Esophagus muscularis mucosa (tissue), 3 donors: ENCODE data around the gene CP.

ENCODE experiments used
- CTCF ChIP-seq, 3 experiments: fragments of 200-600 bp in 2 of 3; fragments of 450-650 bp in 1 of 3; sonication (generic) in 2 of 3; IDR thresholded peaks; one replicate each; pipeline ENCODE4 v1.5.1; 2017 to 2019; ENCODE audit warnings: antibody characterized with exemption in 3 of 3, mild to moderate bottlenecking in 2 of 3, moderate library complexity in 1 of 3
- POLR2A ChIP-seq: fragments of 450-650 bp; IDR thresholded peaks from one replicate; pipeline ENCODE4 v1.6.1; 2017; ENCODE audit warnings: antibody characterized with exemption, moderate library complexity, mild to moderate bottlenecking, low read depth
- POLR2AphosphoS5 ChIP-seq, 2 donors: sonication (generic); formaldehyde crosslinking; IDR thresholded peaks; one replicate each; pipeline ENCODE4 v1.6.1; 2017; ENCODE audit warnings: antibody characterized with exemption in 2 of 2

- TF ChIP-seq CTCF (IDR thresholded peaks at IDR 0.05) (no peak), POLR2A (no peak), POLR2AphosphoS5 (IDR thresholded peaks at IDR 0.05) (no peak)
These were observed 29.6 kb upstream of the CP start for GRCh38 chr3:149251186-149251585.
